A673 (cell line): ENCODE measurements around the gene ZNF550. TPM values are rescaled to one million over a fixed set of nuclear protein-coding genes. Genes with fewer than 3 reads are reported as not detected.
"Not testable (repeated sequence)": the region's sequence is repeated elsewhere in the genome, so short reads cannot be mapped to it uniquely, and the experiment has no call there.

ENCODE experiments used
- BruUV-seq: library from RNA; stranded (reverse); fragments of 400-500 nt; replicated peaks from 2 replicates; lab custom pipeline; 2021; lab: Mats Ljungman, UMichigan
- CTCF ChIA-PET: fragments of 300-600 bp; sonication (Branson Sonifier 250); formaldehyde crosslinking; loops from one replicate; lab custom pipeline; 2022; ENCODE audit warnings: antibody characterized with exemption; lab: Charles Lee
- POLR2A ChIA-PET: fragments of 300-600 bp; sonication (Branson Sonifier 250); formaldehyde crosslinking; loops from one replicate; lab custom pipeline; 2022; ENCODE audit warnings: antibody characterized with exemption; ENCODE audit not compliant: low non-redundant PET; lab: Charles Lee
- DNase-seq: peaks from one replicate; pipeline ENCODE4 v3.0.0-alpha.2; 2015; ENCODE audit warnings: low spot score
- H3K27ac ChIP-seq: fragments of 200-600 bp; sonication (generic); 2 replicates; pipeline ENCODE4 v1.5.1; 2016; ENCODE audit warnings: mixed run types, low read depth, mild to moderate bottlenecking, mixed read lengths, antibody characterized with exemption, low read length; ENCODE audit not compliant: poor library complexity, severe bottlenecking
- H3K27me3 ChIP-seq: fragments of 200-600 bp; sonication (generic); replicated peaks from 2 replicates; pipeline ENCODE4 v1.6.1; 2017; ENCODE audit warnings: mixed run types, low read depth, mild to moderate bottlenecking, mixed read lengths, antibody characterized with exemption, low read length; ENCODE audit not compliant: insufficient read depth, poor library complexity
- H3K36me3 ChIP-seq: fragments of 200-600 bp; sonication (generic); 2 replicates; pipeline ENCODE4 v1.6.1; 2016; ENCODE audit warnings: mixed run types, mild to moderate bottlenecking, mixed read lengths, antibody characterized with exemption, low read length; ENCODE audit not compliant: insufficient read depth, poor library complexity, severe bottlenecking
- H3K4me1 ChIP-seq: fragments of 200-600 bp; sonication (generic); 2 replicates; pipeline ENCODE4 v1.6.1; 2017; ENCODE audit warnings: mixed run types, mild to moderate bottlenecking, mixed read lengths, antibody characterized with exemption, low read length; ENCODE audit not compliant: insufficient read depth, poor library complexity, severe bottlenecking
- H3K4me3 ChIP-seq: fragments of 200-600 bp; sonication (generic); 2 replicates; pipeline ENCODE4 v1.5.1; 2016; ENCODE audit warnings: low read depth, mixed run types, mild to moderate bottlenecking, mixed read lengths, low read length; ENCODE audit not compliant: poor library complexity, severe bottlenecking
- H3K9me3 ChIP-seq: fragments of 200-600 bp; sonication (generic); 2 replicates; pipeline ENCODE4 v1.6.1; 2016; ENCODE audit warnings: mixed run types, low read depth, mild to moderate bottlenecking, mixed read lengths, antibody characterized with exemption, low read length; ENCODE audit not compliant: poor library complexity, severe bottlenecking
- EZH2 ChIP-seq: fragments of 200-600 bp; sonication (generic); IDR thresholded peaks from 2 replicates; pipeline ENCODE4 v1.6.1; 2017; ENCODE audit warnings: borderline replicate concordance, low read depth, mild to moderate bottlenecking, mixed read lengths, antibody characterized with exemption, low read length; ENCODE audit not compliant: poor library complexity, severe bottlenecking
- intact Hi-C: fragments of 100-400 bp; cut with micrococcal nuclease; formaldehyde crosslinking; loops from one replicate; pipeline ENCODE4 v1.10.0; 2022; ENCODE audit not compliant: unreplicated experiment
- total RNA-seq: library from RNA; stranded (reverse); gene quantifications from 2 replicates; pipeline ENCODE4 v1.2.3, GENCODE V29; 2021
- TF ChIP-seq, protein P1 (sequence below): fragments of 300-800, 200-600 bp; sonication (generic); conservative IDR thresholded peaks from 2 replicates; pipeline ENCODE4 v1.5.1; 2017; ENCODE audit warnings: low read depth, mild to moderate bottlenecking, antibody characterized with exemption, low read length, moderate library complexity, mixed read lengths

Gene ZNF550
- total RNA-seq, 1 experiment from 2014 or later: 9.6 TPM

DNA sequence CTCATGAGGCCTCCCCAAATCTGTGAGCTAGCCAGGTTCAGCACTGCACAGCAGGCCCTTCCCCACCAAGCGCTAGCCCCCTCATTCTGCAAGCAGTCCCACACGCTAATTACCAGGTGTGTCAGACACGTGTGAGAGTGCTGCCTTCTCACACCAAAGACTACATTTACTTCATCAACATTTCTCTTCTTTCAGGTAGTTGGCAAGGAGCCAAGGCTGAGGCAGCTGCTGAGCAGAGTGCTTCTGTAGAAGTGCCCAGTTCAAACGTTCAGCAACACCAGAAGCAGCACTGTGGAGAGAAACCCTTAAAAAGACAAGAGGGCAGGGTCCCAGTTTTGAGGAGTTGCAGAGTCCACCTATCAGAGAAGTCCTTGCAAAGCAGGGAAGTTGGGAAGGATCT is 53.5 kb downstream of the ZNF550 start:
- TF ChIP-seq EZH2: no peak
- TF ChIP-seq, protein P1, sequence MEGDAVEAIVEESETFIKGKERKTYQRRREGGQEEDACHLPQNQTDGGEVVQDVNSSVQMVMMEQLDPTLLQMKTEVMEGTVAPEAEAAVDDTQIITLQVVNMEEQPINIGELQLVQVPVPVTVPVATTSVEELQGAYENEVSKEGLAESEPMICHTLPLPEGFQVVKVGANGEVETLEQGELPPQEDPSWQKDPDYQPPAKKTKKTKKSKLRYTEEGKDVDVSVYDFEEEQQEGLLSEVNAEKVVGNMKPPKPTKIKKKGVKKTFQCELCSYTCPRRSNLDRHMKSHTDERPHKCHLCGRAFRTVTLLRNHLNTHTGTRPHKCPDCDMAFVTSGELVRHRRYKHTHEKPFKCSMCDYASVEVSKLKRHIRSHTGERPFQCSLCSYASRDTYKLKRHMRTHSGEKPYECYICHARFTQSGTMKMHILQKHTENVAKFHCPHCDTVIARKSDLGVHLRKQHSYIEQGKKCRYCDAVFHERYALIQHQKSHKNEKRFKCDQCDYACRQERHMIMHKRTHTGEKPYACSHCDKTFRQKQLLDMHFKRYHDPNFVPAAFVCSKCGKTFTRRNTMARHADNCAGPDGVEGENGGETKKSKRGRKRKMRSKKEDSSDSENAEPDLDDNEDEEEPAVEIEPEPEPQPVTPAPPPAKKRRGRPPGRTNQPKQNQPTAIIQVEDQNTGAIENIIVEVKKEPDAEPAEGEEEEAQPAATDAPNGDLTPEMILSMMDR: no peak
- H3K36me3 ChIP-seq: peaks cover 43% of the 10 kb centered on the region
- peaks cover 27% of the 10 kb centered on the region for H3K9me3 ChIP-seq
- no peak overlapping the region for H3K4me3 ChIP-seq
- intact Hi-C loops: no loop called here
- no TSS peak for BruUV-seq
- CTCF ChIA-PET: no interaction called here
- POLR2A ChIA-PET: no interaction called here
- no peak overlapping the region for H3K27ac ChIP-seq
- no peak for DNase-seq
- H3K4me1 ChIP-seq: no peaks in the 10 kb centered on the region
- H3K27me3 ChIP-seq: no peaks in the 10 kb centered on the region

DNA sequence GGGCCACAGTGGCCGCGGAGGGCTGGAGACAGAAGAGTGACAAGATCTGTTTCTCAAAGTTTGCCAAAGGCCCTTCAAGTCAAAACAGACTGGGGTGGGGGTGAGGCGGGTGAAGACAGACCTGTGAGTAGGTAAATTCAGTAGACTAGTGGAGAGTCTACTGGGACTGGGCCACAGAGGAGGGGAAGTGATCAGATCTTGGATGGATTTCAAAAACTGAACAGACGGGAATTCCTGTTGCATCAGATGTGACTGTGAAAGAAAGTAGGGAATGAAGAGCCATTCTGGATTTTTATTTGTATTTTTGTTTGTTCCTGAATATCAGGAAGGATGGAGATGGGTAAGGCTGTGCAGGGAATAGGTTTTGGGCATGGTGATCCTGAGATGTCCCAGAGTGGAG is 59.3 kb downstream of the ZNF550 start:
- H3K4me1 ChIP-seq, DNase-seq, POLR2A ChIA-PET, intact Hi-C loops, CTCF ChIA-PET, H3K27me3 ChIP-seq: not testable (repeated sequence)
- peaks cover 11% of the 10 kb centered on the region for H3K36me3 ChIP-seq
- peak overlapping the region; percentile 2 for H3K27ac ChIP-seq
- BruUV-seq: TSS peak; percentile 56
- peaks cover 11% of the 10 kb centered on the region for H3K9me3 ChIP-seq
- H3K4me3 ChIP-seq: peak overlapping the region; percentile 75

DNA sequence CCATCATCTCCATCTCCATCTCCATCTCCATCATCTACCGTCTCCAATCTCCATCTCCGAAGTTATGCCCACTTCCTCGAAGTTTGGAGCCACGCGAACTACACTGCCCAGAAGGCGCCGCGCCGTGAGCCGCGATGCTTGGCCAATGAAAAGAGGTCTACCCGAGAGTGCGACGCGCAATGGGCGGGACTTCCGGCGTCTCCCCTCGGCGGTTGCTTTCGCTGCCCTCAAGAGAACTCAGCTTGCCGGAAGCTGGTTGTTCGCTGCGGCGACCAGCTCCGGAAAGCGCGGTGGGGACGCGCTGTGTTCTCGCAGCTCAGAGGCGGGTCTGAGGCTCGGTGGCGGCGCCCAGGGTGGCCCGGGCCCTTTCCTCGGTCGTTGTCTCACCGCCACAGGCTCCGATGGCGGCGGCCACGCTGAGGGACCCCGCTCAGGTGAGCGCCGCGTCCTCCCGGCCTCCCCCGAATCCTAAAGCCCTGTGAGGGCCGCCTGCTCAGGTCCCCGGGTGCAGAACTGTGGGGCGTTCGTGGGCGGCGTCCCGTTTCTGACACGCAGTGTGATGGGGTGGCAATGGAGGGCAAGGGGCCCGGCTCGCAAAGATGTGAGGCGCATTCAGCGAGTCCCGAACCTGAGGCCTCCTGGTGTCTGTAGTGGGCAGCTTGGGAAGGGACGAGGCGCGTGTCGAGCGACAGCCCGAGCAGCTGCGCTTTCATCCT is 59.8 kb downstream of the ZNF550 start, which contains the start of gene ZNF773:
ZNF773 (plus strand) TSS at position 259 of the 716 bp plus-strand sequence; CDS start at position 402, 143 bp downstream.
- intact Hi-C loops, POLR2A ChIA-PET, H3K36me3 ChIP-seq, H3K27me3 ChIP-seq, CTCF ChIA-PET, BruUV-seq, H3K4me1 ChIP-seq: not testable (repeated sequence)
- peak within 1 kb of the TSS; percentile 88 for H3K27ac ChIP-seq
- peaks cover 16% of the 10 kb centered on the region for H3K9me3 ChIP-seq
- peak; percentile 98 for DNase-seq
- peak within 1 kb of the TSS; percentile 75 for H3K4me3 ChIP-seq

DNA sequence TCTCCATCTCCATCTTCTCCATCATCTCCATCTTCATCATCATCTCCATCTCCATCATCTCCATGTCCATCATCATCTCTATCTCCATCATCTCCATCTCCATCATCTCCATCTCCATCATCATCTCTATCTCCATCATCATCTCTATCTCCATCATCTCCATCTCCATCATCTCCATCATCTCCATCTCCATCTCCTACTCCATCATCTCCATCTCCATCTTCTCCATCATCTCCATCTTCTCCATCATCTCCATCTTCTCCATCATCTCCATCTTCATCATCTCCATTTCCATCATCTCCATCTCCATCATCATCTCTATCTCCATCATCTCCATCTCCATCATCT is 60.4 kb downstream of the ZNF550 start:
- DNase-seq, POLR2A ChIA-PET: not testable (repeated sequence)
- CTCF ChIA-PET: interaction anchor here (0.7 kb wide), 1 partner anchor 22 kb away, joined by 5 read pairs; the partner anchor contains the start of gene ZNF772

DNA sequence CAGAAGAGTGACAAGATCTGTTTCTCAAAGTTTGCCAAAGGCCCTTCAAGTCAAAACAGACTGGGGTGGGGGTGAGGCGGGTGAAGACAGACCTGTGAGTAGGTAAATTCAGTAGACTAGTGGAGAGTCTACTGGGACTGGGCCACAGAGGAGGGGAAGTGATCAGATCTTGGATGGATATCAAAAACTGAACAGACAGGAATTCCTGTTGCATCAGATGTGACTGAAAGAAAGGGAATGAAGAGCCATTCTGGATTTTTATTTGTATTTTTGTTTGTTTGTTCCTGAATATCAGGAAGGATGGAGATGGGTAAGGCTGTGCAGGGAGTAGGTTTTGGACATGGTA is 71.4 kb downstream of the ZNF550 start:
- H3K9me3 ChIP-seq: not testable (repeated sequence)

More for the DNA sequence above, 60.4 kb downstream of the ZNF550 start:
- H3K27me3 ChIP-seq, H3K4me1 ChIP-seq, BruUV-seq, intact Hi-C loops, H3K36me3 ChIP-seq, H3K27ac ChIP-seq: not testable (repeated sequence)
- H3K9me3 ChIP-seq: peaks cover 22% of the 10 kb centered on the region
- H3K4me3 ChIP-seq: peak overlapping the region; percentile 75

DNA sequence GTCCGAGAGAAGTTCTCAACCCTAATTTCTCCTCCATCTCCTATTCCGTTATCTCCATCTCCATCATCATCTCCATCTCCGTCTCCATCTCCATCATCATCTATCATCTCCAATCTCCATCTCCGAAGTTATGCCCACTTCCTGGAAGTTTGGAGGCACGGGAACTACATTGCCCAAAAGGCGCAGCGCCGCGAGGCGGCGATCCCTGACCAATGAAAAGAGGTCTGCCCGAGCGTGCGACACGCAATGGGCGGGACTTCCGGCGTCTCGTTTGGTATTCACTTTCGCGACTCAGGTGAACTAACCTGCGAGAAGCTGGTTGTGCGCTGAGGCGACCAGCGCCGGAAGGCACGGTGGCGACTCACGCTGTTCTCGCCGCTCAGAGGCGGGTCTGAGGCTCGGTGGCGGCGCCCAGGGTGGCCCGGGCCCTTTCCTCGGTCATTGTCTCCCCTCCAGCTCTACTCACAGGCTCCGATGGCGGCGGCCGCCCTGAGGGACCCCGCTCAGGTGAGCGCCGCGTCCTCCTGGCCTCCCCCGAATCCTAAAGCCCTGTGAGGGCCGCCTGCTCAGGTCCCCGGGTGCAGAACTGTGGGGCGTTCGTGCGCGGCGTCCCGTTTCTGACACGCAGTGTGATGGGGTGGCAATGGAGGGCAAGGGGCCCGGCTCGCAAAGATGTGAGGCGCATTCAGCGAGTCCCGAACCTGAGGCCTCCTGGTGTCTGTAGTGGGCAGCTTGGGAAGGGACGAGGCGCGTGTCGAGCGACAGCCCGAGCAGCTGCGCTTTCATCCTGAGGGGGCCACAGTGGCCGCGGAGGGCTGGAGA is 72.0 kb downstream of the ZNF550 start, which contains the start of gene ZNF419:
ZNF419 (plus strand) TSS at position 274 of the 822 bp plus-strand sequence; CDS start at position 475, 201 bp downstream.
- POLR2A ChIA-PET: interaction anchor here (0.8 kb wide), 1 partner anchor 860 kb away, joined by 4 read pairs; no protein-coding TSS in a partner anchor
- H3K4me1 ChIP-seq, H3K9me3 ChIP-seq, H3K27me3 ChIP-seq, intact Hi-C loops, BruUV-seq, CTCF ChIA-PET: not testable (repeated sequence)
- peak; percentile 91 for DNase-seq
- peaks cover 20% of the 10 kb centered on the region for H3K36me3 ChIP-seq
- H3K4me3 ChIP-seq: peak within 1 kb of the TSS; percentile 73
- H3K27ac ChIP-seq: peak within 1 kb of the TSS; percentile 55

More for the DNA sequence above, 71.4 kb downstream of the ZNF550 start:
- TSS peak; percentile 44 for BruUV-seq
- H3K4me1 ChIP-seq, DNase-seq, H3K27me3 ChIP-seq, CTCF ChIA-PET, H3K27ac ChIP-seq, POLR2A ChIA-PET, intact Hi-C loops: not testable (repeated sequence)
- Histone ChIP-seq H3K36me3 (peaks cover 25% of the 10 kb centered on the region), H3K4me3 (peak overlapping the region; percentile 73)
